Activated CD8-positive, alpha-beta T cell treated with anti-CD3 and anti-CD28 coated beads, Interleukin-2, amount 10 ng/mL, durations not matched to agents 7 days and 5 days (primary cell): ENCODE measurements around the gene RHAG. TPM values are rescaled to one million over a fixed set of nuclear protein-coding genes. Genes with fewer than 3 reads are reported as not detected.
"Not testable (repeated sequence)": the region's sequence is repeated elsewhere in the genome, so short reads cannot be mapped to it uniquely, and the experiment has no call there.

Experiments used
- ATAC-seq: fragments of 150-1000 bp; cut with Tn5 transposase; one replicate; pipeline ENCODE4 v1.10.0; 2021; ENCODE audit warnings: moderate library complexity
- CTCF ChIA-PET: fragments of 350-600 bp; sonication (Branson Sonifier 250); formaldehyde crosslinking; loops from one replicate; lab custom pipeline; 2021; ENCODE audit warnings: antibody characterized with exemption; lab: Charles Lee
- POLR2A ChIA-PET: fragments of 350-600 bp; sonication (Branson Sonifier 250); formaldehyde crosslinking; loops from one replicate; lab custom pipeline; 2021; ENCODE audit warnings: antibody characterized with exemption; lab: Charles Lee
- DNase-seq: peaks from one replicate; pipeline ENCODE4 v3.0.0-alpha.2; 2020
- H3K27ac Mint-ChIP-seq: one replicate; pipeline ENCODE4 v1.8.0; 2021; ENCODE audit warnings: mild to moderate bottlenecking, mixed read lengths
- H3K27me3 Mint-ChIP-seq: one replicate; pipeline ENCODE4 v1.8.0; 2021; ENCODE audit warnings: low read depth, mixed read lengths
- H3K36me3 Mint-ChIP-seq: one replicate; pipeline ENCODE4 v1.8.0; 2021; ENCODE audit warnings: low read depth, mixed read lengths
- H3K4me1 Mint-ChIP-seq: one replicate; pipeline ENCODE4 v1.8.0; 2021; ENCODE audit warnings: low read depth, mixed read lengths
- H3K4me3 Mint-ChIP-seq: one replicate; pipeline ENCODE4 v1.8.0; 2021; ENCODE audit warnings: mild to moderate bottlenecking, mixed read lengths
- H3K9me3 Mint-ChIP-seq: one replicate; pipeline ENCODE4 v1.8.0; 2022; ENCODE audit warnings: mixed read lengths; ENCODE audit not compliant: insufficient read depth
- total RNA-seq, 2 experiments: library from RNA; stranded (reverse); gene quantifications; one replicate each; pipeline ENCODE4 v1.2.3, GENCODE V29; 2021

The RHAG gene
- total RNA-seq, 2 experiments from 2014 or later = not detected

GRCh38 chr6:49604080-49604479 lies 32.6 kb downstream of the RHAG start:
- DNase-seq, H3K4me1 Mint-ChIP-seq, POLR2A ChIA-PET, H3K4me3 Mint-ChIP-seq, ATAC-seq, H3K9me3 Mint-ChIP-seq, CTCF ChIA-PET, H3K36me3 Mint-ChIP-seq, H3K27me3 Mint-ChIP-seq, H3K27ac Mint-ChIP-seq: not testable (repeated sequence)

- H3K9me3 Mint-ChIP-seq, ATAC-seq, H3K4me1 Mint-ChIP-seq, DNase-seq, H3K4me3 Mint-ChIP-seq, H3K36me3 Mint-ChIP-seq, CTCF ChIA-PET, H3K27ac Mint-ChIP-seq, POLR2A ChIA-PET, H3K27me3 Mint-ChIP-seq: not testable (repeated sequence)
Measured at GRCh38 chr6:49587262-49587661, 49.4 kb downstream of the RHAG start.

GRCh38 chr6:49582529-49582928 lies 54.1 kb downstream of the RHAG start:
- no peaks in the 10 kb centered on the region for H3K36me3 Mint-ChIP-seq
- peaks cover 4% of the 10 kb centered on the region for H3K27me3 Mint-ChIP-seq
- ChIA-PET POLR2A (no interaction called here), CTCF (no interaction called here)
- DNase-seq = no peak
- no peaks in the 10 kb centered on the region for H3K9me3 Mint-ChIP-seq
- no peak for ATAC-seq
- H3K4me1 Mint-ChIP-seq = no peaks in the 10 kb centered on the region
- no peak overlapping the region for H3K4me3 Mint-ChIP-seq
- no peak overlapping the region for H3K27ac Mint-ChIP-seq

- no peak overlapping the region for H3K4me3 Mint-ChIP-seq
- DNase-seq = no peak
- H3K27ac Mint-ChIP-seq = no peak overlapping the region
- no peaks in the 10 kb centered on the region for H3K9me3 Mint-ChIP-seq
- POLR2A ChIA-PET = no interaction called here
- no peaks in the 10 kb centered on the region for H3K36me3 Mint-ChIP-seq
- H3K27me3 Mint-ChIP-seq = peaks cover 4% of the 10 kb centered on the region
- no peak for ATAC-seq
- no peaks in the 10 kb centered on the region for H3K4me1 Mint-ChIP-seq
- CTCF ChIA-PET = no interaction called here
Measured at GRCh38 chr6:49579649-49580048, 57.0 kb downstream of the RHAG start.

GRCh38 chr6:49576618-49577017 lies 60.0 kb downstream of the RHAG start:
- ATAC-seq = no peak
- H3K27me3 Mint-ChIP-seq = peaks cover 4% of the 10 kb centered on the region
- ChIA-PET POLR2A (no interaction called here), CTCF (no interaction called here)
- H3K27ac Mint-ChIP-seq = no peak overlapping the region
- H3K4me3 Mint-ChIP-seq = no peak overlapping the region
- no peak for DNase-seq
- no peaks in the 10 kb centered on the region for H3K9me3 Mint-ChIP-seq
- H3K36me3 Mint-ChIP-seq = no peaks in the 10 kb centered on the region
- H3K4me1 Mint-ChIP-seq = no peaks in the 10 kb centered on the region

- Mint-ChIP-seq H3K27ac (no peak overlapping the region), H3K4me1 (peaks cover 5% of the 10 kb centered on the region), H3K9me3 (no peaks in the 10 kb centered on the region), H3K4me3 (no peak overlapping the region), H3K36me3 (no peaks in the 10 kb centered on the region), H3K27me3 (peaks cover 4% of the 10 kb centered on the region)
- DNase-seq (no peak), ATAC-seq (no peak)
- CTCF ChIA-PET = no interaction called here
- POLR2A ChIA-PET = no interaction called here
Measured at GRCh38 chr6:49570474-49571079, 66.1 kb downstream of the RHAG start.

- Mint-ChIP-seq H3K4me1 (peaks cover 6% of the 10 kb centered on the region), H3K27ac (no peak overlapping the region), H3K4me3 (no peak overlapping the region), H3K9me3 (no peaks in the 10 kb centered on the region), H3K36me3 (no peaks in the 10 kb centered on the region), H3K27me3 (peaks cover 9% of the 10 kb centered on the region)
- CTCF ChIA-PET = interaction anchor here (1.9 kb wide), 1 partner anchor 34 kb away, joined by 6 read pairs; no protein-coding TSS in a partner anchor
- ATAC-seq (no peak), DNase-seq (no peak)
- POLR2A ChIA-PET = interaction anchor here (0.6 kb wide), 1 partner anchor 1043 kb away, joined by 4 read pairs; no protein-coding TSS in a partner anchor
Measured at GRCh38 chr6:49565855-49566254, 70.8 kb downstream of the RHAG start.

- H3K4me3 Mint-ChIP-seq = no peak overlapping the region
- peaks cover 9% of the 10 kb centered on the region for H3K27me3 Mint-ChIP-seq
- H3K36me3 Mint-ChIP-seq = no peaks in the 10 kb centered on the region
- H3K4me1 Mint-ChIP-seq = peaks cover 6% of the 10 kb centered on the region
- no peak overlapping the region for H3K27ac Mint-ChIP-seq
- H3K9me3 Mint-ChIP-seq = no peaks in the 10 kb centered on the region
- POLR2A ChIA-PET = no interaction called here
- DNase-seq (no peak), ATAC-seq (no peak)
- CTCF ChIA-PET = interaction anchor here (1.9 kb wide), 1 partner anchor 33 kb away, joined by 6 read pairs; no protein-coding TSS in a partner anchor
Measured at GRCh38 chr6:49565261-49565660, 71.4 kb downstream of the RHAG start.

- DNase-seq = no peak
- H3K27ac Mint-ChIP-seq = no peak overlapping the region
- ChIA-PET POLR2A (no interaction called here), CTCF (interaction anchor here (1.2 to 1.9 kb wide), 2 partner anchors 31 to 33 kb away, joined by 3 to 6 read pairs; no protein-coding TSS in a partner anchor)
- no peak for ATAC-seq
- peaks cover 6% of the 10 kb centered on the region for H3K4me1 Mint-ChIP-seq
- H3K4me3 Mint-ChIP-seq = no peak overlapping the region
- no peaks in the 10 kb centered on the region for H3K36me3 Mint-ChIP-seq
- no peaks in the 10 kb centered on the region for H3K9me3 Mint-ChIP-seq
- H3K27me3 Mint-ChIP-seq = peaks cover 5% of the 10 kb centered on the region
Measured at GRCh38 chr6:49564552-49564951, 72.1 kb downstream of the RHAG start.

GRCh38 chr6:49563006-49563886 lies 73.4 kb downstream of the RHAG start:
- Mint-ChIP-seq H3K4me3 (no peak overlapping the region), H3K4me1 (peaks cover 6% of the 10 kb centered on the region), H3K36me3 (no peaks in the 10 kb centered on the region), H3K27ac (no peak overlapping the region), H3K27me3 (peaks cover 5% of the 10 kb centered on the region), H3K9me3 (no peaks in the 10 kb centered on the region)
- DNase-seq (no peak), ATAC-seq (no peak)
- POLR2A ChIA-PET = no interaction called here
- CTCF ChIA-PET = interaction anchor here (1.2 kb wide), 1 partner anchor 30 kb away, joined by 3 read pairs; no protein-coding TSS in a partner anchor

- Mint-ChIP-seq H3K4me3 (no peak overlapping the region), H3K9me3 (no peaks in the 10 kb centered on the region), H3K36me3 (no peaks in the 10 kb centered on the region), H3K27me3 (no peaks in the 10 kb centered on the region), H3K4me1 (no peaks in the 10 kb centered on the region), H3K27ac (no peak overlapping the region)
- ATAC-seq (no peak), DNase-seq (no peak)
- ChIA-PET CTCF (no interaction called here), POLR2A (no interaction called here)
Measured at GRCh38 chr6:49558238-49558637, 78.4 kb downstream of the RHAG start.

- no peak overlapping the region for H3K4me3 Mint-ChIP-seq
- no peaks in the 10 kb centered on the region for H3K9me3 Mint-ChIP-seq
- no peaks in the 10 kb centered on the region for H3K27me3 Mint-ChIP-seq
- CTCF ChIA-PET = no interaction called here
- no peak overlapping the region for H3K27ac Mint-ChIP-seq
- POLR2A ChIA-PET = no interaction called here
- H3K36me3 Mint-ChIP-seq = no peaks in the 10 kb centered on the region
- DNase-seq = no peak
- H3K4me1 Mint-ChIP-seq = no peaks in the 10 kb centered on the region
- no peak for ATAC-seq
Measured at GRCh38 chr6:49557177-49557576, 79.5 kb downstream of the RHAG start.
